MM.1S (cell line): ENCODE results near the gene CTU2.

ENCODE experiments used
- DNase-seq: peaks from one replicate; pipeline ENCODE4 v3.0.0-alpha.2; 2015
- H2AFZ ChIP-seq: fragments of 300-600 bp; sonication (generic); 2 replicates; pipeline ENCODE4 v1.6.0; 2016; ENCODE audit warnings: antibody characterized with exemption, low read length
- H3F3A ChIP-seq: fragments of 300-600 bp; sonication (generic); 2 replicates; pipeline ENCODE4 v1.6.1; 2016; ENCODE audit warnings: mild to moderate bottlenecking, antibody characterized with exemption, low read length, moderate library complexity, mixed read lengths; ENCODE audit not compliant: insufficient read depth
- H3K27ac ChIP-seq: fragments of 300-600 bp; sonication (generic); 2 replicates; pipeline ENCODE4 v1.5.1; 2016; ENCODE audit warnings: mild to moderate bottlenecking, low read length
- H3K27me3 ChIP-seq: fragments of 300-600 bp; sonication (generic); replicated peaks from 2 replicates; pipeline ENCODE4 v1.6.0; 2016; ENCODE audit warnings: low read length; ENCODE audit not compliant: insufficient read depth
- H3K36me3 ChIP-seq: fragments of 300-600 bp; sonication (generic); replicated peaks from 2 replicates; pipeline ENCODE4 v1.6.1; 2016; ENCODE audit warnings: mild to moderate bottlenecking, low read length, mixed read lengths; ENCODE audit not compliant: insufficient read depth
- H3K4me1 ChIP-seq: fragments of 300-600 bp; sonication (generic); 2 replicates; pipeline ENCODE4 v1.6.1; 2016; ENCODE audit warnings: low read length, mixed read lengths
- H3K4me2 ChIP-seq: fragments of 300-600 bp; sonication (generic); 2 replicates; pipeline ENCODE4 v1.6.0; 2016; ENCODE audit warnings: low read depth, low read length
- H3K4me3 ChIP-seq: fragments of 300-600 bp; sonication (generic); 2 replicates; pipeline ENCODE4 v1.5.1; 2016; ENCODE audit warnings: low read length, mixed read lengths
- H3K79me2 ChIP-seq: fragments of 300-600 bp; sonication (generic); 2 replicates; pipeline ENCODE4 v1.6.1; 2016; ENCODE audit warnings: mixed run types, low read length, mixed read lengths
- H3K9ac ChIP-seq: fragments of 300-600 bp; sonication (generic); 2 replicates; pipeline ENCODE4 v1.6.1; 2016; ENCODE audit warnings: low read length, mixed read lengths
- H3K9me2 ChIP-seq: fragments of 300-600 bp; sonication (generic); replicated peaks from 2 replicates; pipeline ENCODE4 v1.6.1; 2016; ENCODE audit warnings: mild to moderate bottlenecking, low read length, mixed read lengths; ENCODE audit not compliant: insufficient read depth
- H3K9me3 ChIP-seq: fragments of 300-600 bp; sonication (generic); replicated peaks from 2 replicates; pipeline ENCODE4 v1.6.1; 2016; ENCODE audit warnings: mild to moderate bottlenecking, low read length, mixed read lengths; ENCODE audit not compliant: insufficient read depth
- H4K20me1 ChIP-seq: fragments of 300-600 bp; sonication (generic); 2 replicates; pipeline ENCODE4 v1.6.1; 2016; ENCODE audit warnings: mild to moderate bottlenecking, low read length, moderate library complexity, mixed read lengths; ENCODE audit not compliant: insufficient read depth
- EZH2 ChIP-seq: fragments of 300-600 bp; sonication (generic); optimal IDR thresholded peaks from 2 replicates; pipeline ENCODE3; 2017; ENCODE audit warnings: low read depth, mild to moderate bottlenecking, antibody characterized with exemption, low read length, mixed read lengths
- EZH2phosphoT487 ChIP-seq: fragments of 300-600 bp; sonication (generic); IDR thresholded peaks from 2 replicates; pipeline ENCODE4 v1.6.1; 2018; ENCODE audit warnings: antibody characterized with exemption, low read length
- TF ChIP-seq, protein P1 (sequence below): fragments of 300-600 bp; sonication (generic); IDR thresholded peaks from 2 replicates; pipeline ENCODE4 v1.5.1; 2016; ENCODE audit warnings: antibody characterized with exemption, low read length, mixed read lengths

CTU2 gene

GRCh38 chr16:88719933-88720296 lies 13.6 kb downstream of the CTU2 start:
- H3K36me3 ChIP-seq: no peaks in the 10 kb centered on the region
- no peak for DNase-seq
- H3K27me3 ChIP-seq: no peaks in the 10 kb centered on the region
- H3K4me2 ChIP-seq: no peak overlapping the region
- no peak overlapping the region for H3K9ac ChIP-seq
- no peaks in the 10 kb centered on the region for H4K20me1 ChIP-seq
- no peaks in the 10 kb centered on the region for H3K9me3 ChIP-seq
- H3K4me1 ChIP-seq: no peaks in the 10 kb centered on the region
- no peak overlapping the region for H3K27ac ChIP-seq
- H3F3A ChIP-seq: no peaks in the 10 kb centered on the region
- no peak overlapping the region for H2AFZ ChIP-seq
- H3K4me3 ChIP-seq: no peak overlapping the region
- TF ChIP-seq, protein P1, sequence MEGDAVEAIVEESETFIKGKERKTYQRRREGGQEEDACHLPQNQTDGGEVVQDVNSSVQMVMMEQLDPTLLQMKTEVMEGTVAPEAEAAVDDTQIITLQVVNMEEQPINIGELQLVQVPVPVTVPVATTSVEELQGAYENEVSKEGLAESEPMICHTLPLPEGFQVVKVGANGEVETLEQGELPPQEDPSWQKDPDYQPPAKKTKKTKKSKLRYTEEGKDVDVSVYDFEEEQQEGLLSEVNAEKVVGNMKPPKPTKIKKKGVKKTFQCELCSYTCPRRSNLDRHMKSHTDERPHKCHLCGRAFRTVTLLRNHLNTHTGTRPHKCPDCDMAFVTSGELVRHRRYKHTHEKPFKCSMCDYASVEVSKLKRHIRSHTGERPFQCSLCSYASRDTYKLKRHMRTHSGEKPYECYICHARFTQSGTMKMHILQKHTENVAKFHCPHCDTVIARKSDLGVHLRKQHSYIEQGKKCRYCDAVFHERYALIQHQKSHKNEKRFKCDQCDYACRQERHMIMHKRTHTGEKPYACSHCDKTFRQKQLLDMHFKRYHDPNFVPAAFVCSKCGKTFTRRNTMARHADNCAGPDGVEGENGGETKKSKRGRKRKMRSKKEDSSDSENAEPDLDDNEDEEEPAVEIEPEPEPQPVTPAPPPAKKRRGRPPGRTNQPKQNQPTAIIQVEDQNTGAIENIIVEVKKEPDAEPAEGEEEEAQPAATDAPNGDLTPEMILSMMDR: no peak
- TF ChIP-seq EZH2phosphoT487 (no peak), EZH2 (no peak)
- no peaks in the 10 kb centered on the region for H3K9me2 ChIP-seq
- no peaks in the 10 kb centered on the region for H3K79me2 ChIP-seq

- Histone ChIP-seq H3K27me3 (no peaks in the 10 kb centered on the region), H3K79me2 (no peaks in the 10 kb centered on the region), H3K9me3 (no peaks in the 10 kb centered on the region), H3K4me1 (no peaks in the 10 kb centered on the region), H2AFZ (no peak overlapping the region), H3K27ac (no peak overlapping the region), H3F3A (no peaks in the 10 kb centered on the region), H3K4me2 (no peak overlapping the region), H3K9me2 (no peaks in the 10 kb centered on the region), H3K9ac (no peak overlapping the region), H3K36me3 (no peaks in the 10 kb centered on the region), H3K4me3 (no peak overlapping the region), H4K20me1 (no peaks in the 10 kb centered on the region)
- TF ChIP-seq, protein P1: no peak
- TF ChIP-seq EZH2phosphoT487 (no peak), EZH2 (no peak)
- no peak for DNase-seq
Observed at GRCh38 chr16:88720396-88720970, 14.2 kb downstream of the CTU2 start.

DNA sequence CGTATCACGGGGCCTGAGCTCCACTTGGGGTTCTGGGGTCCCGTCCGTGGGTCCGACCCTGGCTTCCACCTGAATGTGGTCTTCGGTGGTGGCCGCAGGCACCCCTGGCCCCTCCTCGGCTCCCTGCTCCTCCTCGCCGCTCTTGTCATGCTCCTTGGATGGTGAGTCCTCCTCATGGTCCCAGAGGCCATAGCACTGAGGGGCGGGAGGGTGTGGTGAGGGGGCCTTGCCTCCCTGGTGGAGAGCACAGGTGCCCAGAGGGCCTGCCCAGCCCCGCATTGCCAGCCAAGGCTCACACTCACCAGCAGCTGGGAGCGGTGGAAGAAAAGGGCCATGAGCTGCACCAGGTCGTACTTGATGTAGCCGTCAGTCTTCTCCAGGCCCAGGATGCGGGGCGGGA lies 14.9 kb downstream of the CTU2 start:
- no peaks in the 10 kb centered on the region for H3K4me1 ChIP-seq
- no peaks in the 10 kb centered on the region for H3K27me3 ChIP-seq
- no peak overlapping the region for H3K4me3 ChIP-seq
- no peak overlapping the region for H3K4me2 ChIP-seq
- no peaks in the 10 kb centered on the region for H3K36me3 ChIP-seq
- no peak for DNase-seq
- no peaks in the 10 kb centered on the region for H3F3A ChIP-seq
- no peaks in the 10 kb centered on the region for H4K20me1 ChIP-seq
- H3K9me2 ChIP-seq: no peaks in the 10 kb centered on the region
- TF ChIP-seq, protein P1: no peak
- TF ChIP-seq EZH2phosphoT487 (no peak), EZH2 (no peak)
- H3K9ac ChIP-seq: no peak overlapping the region
- H3K27ac ChIP-seq: no peak overlapping the region
- H2AFZ ChIP-seq: no peak overlapping the region
- H3K79me2 ChIP-seq: no peaks in the 10 kb centered on the region
- H3K9me3 ChIP-seq: no peaks in the 10 kb centered on the region
